HG03060 (cell line): Measurements from ENCODE around the gene NGEF.

ENCODE experiments used
- ATAC-seq: cut with Tn5 transposase; IDR thresholded peaks from one replicate; pipeline ENCODE4 v1.9.1; 2021; ENCODE audit warnings: low read depth, moderate number of reproducible peaks; ENCODE audit not compliant: unreplicated experiment

The NGEF gene

DNA sequence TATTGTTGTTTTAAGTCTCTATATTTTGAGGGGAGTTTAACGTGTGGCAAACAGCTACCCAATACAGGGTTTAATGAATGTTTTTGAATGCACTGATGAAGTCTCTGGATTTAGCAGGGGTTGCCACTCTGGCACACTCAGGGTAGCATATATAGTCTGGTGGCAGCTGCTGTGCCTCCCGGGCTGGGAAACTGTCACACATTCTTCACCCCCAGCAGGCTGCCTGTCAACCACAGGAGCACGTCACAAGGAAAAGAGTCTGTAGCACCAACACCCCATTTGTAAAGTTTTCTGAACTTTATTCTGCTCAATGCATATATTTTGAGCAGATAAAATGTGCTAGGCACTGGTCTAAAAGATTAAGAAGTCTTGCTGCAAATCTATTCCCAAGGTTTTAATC lies 39.3 kb downstream of the NGEF start:
- ATAC-seq = no peak

DNA sequence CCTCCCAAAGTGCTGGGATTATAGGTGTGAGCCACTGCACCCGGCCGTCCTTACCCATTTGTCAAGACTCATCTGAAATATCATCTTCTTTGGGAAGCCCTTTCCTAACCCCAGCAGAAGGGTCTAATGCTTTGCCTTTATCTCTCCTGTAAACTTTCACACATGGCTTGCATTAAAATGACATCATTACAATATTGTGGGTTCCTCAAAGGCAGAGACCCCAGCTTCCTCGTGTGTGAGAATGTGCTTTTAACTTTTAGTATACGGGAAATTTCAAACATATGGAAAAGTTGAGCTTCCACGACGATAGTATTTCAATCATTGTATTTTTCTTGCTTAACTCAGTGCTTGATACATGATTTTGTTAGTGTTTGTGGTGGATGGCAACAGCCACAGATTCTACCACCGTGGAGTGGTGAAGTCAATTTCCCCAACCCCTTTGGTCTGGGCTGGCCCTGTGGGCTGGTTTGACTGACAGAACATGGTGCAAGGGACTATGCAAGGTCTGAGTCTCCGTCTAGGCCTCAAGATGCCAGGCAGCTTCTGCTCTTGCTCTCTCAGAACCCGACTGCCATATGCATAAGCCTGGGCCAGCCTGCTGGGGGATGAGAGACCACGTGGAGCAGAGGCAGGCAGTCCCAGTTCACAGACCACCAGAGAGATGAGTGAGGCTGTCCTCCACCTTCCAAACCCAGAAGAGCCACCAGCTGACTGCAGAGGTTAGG lies 39.9 kb downstream of the NGEF start:
- no peak for ATAC-seq

DNA sequence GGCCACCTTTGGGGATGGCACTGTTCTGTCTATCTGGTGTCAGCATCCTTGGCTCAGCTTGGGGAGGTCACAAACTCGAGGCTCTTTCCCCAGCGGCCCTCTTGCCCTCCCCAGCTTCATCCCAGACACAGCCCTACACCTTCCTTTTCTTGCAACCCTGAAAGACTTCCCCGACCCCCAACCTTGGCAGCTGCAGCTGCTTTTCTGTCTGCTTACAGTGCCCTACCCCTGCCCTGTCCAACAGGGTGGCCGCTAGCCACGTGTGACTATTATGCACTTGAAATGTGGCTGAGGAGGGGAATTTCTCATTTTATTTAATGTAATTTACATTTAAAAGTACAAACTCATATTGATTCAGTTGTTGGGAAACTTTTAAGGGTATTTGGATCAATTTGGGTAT lies 41.3 kb downstream of the NGEF start:
- no peak for ATAC-seq

DNA sequence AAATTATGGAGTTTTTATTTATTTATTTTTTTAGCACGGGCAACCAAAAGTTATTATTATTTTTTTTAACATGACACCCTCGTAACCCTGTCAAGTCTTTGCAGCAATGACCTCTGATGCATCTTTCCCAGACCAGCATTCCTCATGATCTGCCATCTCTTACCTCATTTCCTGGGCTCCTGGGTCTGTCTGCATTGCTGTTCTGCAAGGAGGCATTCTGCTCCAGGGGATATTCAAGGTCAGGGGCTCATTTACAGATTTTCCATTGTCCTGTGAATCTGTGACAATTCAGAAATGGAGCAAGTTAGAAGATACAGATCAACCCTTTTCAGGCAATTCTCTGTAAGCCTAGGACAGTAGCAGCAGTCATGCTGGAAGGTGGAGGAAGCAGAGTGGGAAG lies 43.0 kb downstream of the NGEF start:
- no peak for ATAC-seq

DNA sequence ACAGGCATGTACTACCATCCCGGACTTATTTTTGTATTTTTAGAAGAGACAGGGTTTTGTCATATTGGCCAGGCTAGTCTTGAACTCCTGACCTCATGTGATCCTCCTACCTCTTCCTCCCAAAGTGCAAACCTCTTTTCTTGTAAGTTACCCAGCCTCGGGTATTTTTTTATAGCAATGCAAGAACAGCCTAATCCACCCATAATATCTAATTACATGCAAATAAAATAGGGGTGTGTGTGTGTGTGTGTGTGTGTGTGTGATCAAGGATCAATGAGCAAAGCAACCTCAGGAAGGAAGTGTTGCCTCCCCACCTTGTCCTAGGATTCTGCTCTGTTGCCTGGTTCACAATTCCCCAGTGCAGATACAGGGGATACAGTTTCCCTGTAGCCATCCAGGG lies 45.6 kb downstream of the NGEF start:
- no peak for ATAC-seq

DNA sequence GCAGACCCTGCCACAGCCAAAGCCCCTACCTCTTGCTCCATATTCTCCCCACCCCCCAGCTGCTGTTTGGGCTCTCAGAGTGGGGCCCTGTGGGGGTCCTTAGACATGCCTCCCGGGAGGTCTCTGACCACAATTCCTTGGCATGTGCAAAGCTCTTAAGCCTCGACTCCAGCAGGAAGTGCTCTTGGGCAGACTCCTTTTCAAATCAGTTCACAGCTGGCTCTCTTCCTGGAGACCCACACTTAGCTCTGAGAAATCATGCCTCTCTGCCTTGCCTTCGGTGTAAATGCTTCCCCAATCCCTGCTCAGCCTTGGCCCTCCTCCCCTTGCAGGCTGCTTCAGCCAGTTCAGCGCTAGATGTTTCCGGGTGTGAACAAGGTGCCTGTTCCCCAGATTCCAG lies 46.9 kb downstream of the NGEF start:
- no peak for ATAC-seq

DNA sequence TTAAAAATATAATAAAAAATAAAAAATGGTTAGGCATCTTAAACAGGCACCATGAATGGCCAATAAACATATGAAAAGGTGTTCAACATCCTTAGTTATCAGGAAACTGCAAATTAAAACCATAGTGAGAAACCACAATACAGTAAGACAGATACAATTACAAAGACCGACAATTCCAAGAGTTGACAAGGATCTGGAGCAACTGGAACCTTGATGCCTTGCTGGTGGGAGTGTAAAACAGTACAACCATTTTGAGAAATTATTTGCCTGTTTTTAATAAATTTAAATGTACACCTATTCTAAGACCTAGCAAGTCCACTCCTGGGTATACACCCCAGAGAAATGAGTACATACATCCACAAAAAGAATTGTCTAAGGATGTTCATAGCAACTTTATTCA lies 49.1 kb downstream of the NGEF start:
- ATAC-seq = no peak

DNA sequence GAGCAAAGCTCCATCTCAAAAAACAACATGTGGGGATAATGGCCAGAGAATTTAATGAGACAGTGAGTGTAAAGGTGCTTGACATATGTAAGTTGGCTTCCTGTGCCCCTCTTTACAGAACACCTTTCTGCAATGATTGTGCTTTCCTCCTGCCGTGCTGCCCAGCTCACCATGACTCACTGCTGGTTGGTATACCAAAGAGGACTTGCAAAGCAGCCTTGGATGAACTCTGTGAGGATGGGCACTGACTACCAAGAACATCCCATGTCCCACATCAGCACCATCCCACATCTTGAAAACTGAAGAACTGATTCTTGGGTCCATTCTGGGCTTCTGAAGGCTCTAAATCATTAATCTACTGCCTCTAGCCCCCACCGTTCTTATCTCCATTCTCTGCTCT lies 52.2 kb downstream of the NGEF start:
- ATAC-seq = no peak

DNA sequence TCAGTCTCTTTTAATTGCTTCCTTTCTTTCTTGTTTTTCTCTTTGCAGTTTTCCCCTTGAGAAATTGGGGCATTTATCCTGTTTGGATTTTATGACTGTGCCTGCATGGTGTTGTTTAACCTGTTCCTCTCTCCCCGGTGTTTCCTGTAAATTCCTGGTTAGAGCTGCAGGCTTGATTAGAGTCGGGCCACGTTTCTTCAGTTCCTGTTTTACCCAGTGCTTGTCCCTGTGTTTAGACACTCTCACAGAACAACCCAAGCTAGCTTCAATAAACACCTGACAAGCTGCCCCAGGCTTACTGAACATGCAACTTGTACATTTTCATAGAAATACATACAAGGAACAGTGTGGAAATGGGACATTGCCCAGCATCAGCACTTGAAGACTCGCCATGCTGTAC lies 53.9 kb downstream of the NGEF start:
- no peak for ATAC-seq

DNA sequence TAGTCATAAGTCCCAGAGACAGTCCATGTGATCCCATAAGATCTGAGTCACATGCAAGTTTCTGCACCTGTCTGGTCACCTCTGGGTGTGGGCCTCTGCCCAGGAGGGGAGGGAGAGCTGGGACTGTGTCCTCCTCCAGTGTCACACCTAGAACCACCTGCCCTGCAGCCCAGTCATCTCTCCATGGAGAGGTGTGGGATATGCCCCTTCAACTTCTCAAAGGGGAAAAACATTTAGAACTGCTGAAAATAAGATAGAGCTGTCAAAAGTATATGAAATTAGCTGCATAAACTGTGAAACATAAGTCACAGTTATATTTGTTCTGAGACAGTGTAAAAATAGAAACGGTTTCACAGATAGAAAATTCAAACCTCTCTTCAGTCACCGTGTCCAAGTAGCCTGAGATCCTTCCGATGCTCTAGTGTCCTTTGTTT lies 55.4 kb downstream of the NGEF start:
- ATAC-seq = no peak

DNA sequence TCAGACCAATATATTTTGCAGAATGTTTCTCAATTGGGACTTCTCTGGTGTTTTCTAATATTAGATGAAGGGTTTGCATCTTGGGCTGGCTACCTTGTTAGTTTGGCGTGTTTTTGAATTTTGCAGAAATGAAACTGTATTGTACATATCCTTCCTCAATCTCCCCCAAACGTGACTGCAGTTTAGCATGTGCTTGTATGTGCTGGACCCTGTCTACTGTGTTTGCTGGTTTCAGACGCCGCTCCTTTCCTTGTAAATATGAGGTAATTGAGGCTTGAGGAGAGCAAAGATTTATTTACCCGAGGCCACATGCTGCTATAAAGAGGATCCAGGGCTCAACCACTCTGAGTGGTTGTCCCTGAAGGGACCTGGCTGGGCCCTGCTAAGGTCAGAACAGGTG lies 57.2 kb downstream of the NGEF start:
- no peak for ATAC-seq

DNA sequence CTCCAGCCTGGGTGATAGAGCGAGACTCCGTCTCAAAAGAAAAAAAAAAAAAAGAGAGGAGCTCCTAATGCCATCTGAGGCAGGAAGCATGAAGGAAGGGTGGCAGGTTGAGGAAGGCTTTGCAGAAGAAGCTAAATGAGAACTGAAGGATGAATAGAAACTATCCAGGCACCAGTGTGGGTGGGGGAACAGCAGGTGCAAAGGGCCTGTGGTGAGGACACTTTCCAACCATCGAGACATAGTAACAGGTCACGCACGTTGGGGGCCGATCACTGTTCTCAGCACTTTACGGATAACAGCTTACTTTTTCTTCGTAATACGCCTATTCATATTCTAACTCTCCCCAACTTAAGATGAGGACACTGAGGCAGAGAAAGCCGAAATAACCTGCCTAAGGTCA lies 58.4 kb downstream of the NGEF start:
- no peak for ATAC-seq

DNA sequence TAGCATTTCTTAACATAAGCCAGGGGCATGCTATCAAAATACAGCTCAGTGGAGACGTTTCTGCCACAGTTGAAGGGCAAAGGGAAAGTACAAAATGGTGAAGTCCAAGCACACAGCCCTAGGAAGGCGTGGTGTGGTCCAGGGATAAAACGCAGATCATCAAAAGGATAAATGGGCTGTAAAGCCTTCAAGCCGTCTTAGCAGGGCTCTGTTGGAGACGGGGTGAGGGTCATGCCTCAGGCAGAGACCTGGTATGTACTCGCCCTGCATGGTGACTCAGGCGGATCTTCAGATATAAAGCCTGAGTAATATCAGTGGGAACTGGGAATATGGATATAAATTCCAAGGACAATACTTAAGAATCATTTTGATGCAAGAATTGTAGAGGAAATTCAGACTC lies 61.2 kb downstream of the NGEF start:
- no peak for ATAC-seq

DNA sequence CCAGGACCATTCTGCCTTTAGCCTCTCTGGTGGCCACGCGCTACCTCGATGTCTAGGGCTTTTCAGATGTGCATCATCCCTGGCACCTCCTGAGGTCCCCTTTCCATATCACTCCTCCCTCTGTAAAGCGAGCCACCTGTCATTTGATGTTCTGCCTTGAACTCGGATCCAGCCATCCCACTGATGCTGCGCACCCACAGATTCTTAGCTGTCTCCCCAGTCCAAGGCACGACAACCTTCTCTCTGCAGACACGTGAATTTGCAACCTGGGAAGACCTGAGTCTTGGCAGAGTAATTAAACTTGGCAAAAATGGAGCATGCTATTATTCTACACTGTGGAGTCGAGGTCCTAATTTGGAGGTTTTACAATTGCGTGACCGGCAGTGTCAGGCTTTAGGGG lies 61.9 kb downstream of the NGEF start:
- no peak for ATAC-seq

DNA sequence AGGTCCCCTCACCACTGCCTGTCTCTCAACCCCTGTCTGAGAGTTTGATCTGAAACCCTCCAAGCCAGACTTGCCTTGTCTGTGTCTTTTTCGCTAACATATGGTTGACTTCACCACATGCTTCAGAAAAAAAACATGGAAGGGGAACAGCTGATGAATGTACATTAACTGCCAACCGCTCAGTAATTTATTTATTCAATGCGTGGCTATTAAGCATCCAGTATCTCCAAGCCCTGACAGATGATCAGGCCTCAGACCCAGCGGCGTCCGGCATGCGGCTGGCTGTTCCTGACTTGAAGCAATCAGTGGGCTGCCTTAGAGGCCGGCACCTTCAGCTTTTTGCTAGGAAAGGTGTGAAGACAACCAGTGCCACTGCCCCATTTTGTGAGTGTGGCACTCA lies 62.3 kb downstream of the NGEF start:
- no peak for ATAC-seq

DNA sequence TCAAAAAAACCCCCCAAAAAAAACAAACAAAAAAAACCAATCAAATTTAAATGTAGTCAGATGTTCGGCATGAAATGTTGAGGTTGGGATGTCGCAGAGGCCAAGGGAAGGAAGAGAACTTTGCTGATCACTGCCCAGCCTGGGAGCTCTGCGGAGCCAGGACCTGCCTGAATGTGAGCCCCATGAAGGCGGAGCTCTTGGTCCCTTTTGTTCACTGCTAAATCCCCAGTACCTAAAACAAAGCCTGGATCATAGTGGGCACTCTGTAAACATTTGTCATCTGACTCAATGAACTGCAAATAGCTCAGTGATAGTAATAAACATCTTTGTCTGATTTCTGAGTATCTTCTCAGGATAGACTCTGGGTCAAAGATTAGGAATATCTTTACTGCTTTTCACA lies 64.0 kb downstream of the NGEF start:
- no peak for ATAC-seq

DNA sequence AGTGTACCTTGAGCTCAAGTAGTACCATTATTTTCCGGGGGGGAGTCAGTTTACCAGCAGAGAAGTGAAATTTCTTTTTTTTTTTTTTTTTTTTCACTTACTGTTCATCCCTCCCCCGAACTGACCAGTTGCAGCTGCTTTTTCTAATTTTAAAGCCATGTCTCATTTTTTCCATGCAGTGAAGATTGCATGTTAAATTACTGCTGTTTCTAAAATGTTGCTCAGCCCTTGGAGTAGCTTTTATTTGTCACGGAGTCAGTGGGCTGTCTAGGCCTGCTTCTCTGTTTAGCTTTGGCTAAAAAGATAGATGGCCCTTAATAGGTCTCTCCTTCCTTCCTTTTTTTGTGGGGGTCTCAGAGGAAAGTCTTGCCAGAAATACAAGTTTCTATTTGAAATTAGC lies 70.2 kb downstream of the NGEF start:
- ATAC-seq = no peak

DNA sequence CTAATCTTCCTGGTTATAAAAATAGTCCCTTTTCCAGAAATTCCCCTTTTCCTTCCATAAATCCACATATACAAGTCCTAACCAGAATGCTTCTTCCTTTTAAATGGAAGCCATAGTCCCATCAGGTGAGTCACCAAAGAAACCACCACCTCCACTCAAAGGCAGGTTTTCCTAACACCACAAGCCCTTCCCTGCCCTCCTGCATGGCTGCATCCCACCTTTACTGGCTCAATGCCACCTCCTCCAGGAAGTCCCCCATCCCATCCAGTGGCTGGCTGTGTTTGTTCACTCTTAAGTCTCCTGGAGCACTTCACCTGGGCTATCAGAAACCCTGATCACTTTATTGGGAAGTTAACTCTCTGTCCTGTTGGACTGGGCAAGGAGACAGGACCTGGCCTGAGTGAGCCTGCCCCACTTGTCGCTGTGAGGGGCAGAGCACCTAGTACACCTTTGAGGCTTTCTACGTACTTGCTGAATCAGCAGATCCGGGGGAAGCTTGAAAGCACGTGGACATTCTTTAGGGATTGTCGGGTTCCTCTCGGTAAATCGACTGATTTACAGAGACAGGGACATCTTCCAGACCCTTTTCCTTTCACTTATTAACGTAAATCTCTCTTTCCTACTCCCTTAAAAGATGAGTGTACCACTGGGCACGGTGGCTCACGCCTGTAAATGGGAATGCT lies 71.0 kb downstream of the NGEF start:
- ATAC-seq = no peak

DNA sequence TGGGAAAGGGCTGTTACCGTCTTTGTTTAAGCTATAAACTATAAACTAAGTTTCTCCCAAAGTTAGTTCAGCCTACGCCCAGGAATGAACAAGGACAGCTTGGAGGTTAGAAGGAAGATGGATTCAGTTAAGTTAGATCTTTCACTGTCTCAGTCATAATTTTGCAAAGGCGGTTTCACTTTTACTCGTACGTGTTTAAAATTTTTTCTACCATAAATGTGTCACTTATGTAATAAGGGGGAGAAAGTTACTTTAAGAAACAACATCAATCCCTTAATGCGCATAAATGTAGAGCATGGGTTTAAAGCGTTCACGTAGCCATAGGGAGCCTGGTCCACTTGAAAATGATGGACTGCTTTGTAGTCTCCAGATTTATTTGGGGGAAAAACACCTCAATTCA lies 71.7 kb downstream of the NGEF start:
- ATAC-seq = no peak

DNA sequence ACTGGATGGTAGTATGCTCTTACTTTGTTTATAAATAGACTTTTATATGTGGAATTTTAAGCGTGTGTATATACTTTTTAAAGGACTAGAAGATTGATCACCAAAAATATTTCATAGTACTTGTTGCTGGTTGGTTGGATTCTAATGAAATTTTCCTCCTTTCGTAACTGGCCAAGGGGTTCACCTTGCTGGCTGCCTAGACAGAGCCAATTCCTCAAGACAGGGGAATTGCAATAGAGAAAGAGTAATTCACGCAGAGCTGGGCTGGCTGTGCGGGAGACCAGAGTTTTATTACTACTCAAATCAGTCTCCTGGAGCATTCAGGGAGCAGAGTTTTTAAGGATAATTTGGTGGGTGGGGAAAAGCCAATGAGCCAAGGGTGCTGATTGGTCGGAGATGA lies 72.3 kb downstream of the NGEF start:
- ATAC-seq = no peak

DNA sequence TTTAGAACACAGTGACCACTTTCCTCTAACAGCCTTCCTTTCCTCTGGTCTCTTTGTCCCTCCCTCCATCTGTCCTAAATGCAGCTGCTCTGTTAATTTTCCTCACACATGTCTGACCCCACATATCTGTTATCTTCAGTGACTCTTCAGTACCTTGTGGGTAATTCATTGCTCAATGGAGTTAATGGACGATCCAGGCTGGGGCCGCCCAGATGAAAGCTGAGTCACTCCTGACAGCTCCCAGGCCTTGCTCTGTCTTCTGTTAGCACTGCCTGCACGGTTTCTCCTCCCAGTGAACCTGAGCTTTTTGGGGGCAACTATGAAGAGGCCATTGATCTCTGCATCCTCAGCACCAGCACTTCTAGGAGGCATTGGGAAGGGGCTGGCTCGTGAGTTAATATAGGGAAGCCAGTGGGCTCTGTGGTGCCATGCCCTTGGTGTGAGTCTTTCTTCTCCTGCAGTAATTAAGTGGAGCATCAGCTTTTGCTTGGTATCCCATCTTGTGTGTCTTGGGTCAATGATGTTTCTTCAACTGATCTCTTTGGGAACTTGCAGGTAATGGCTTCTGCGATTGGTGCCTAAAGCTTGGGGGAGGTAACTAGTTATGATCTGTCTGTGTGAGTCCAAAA lies 75.7 kb downstream of the NGEF start:
- no peak for ATAC-seq

DNA sequence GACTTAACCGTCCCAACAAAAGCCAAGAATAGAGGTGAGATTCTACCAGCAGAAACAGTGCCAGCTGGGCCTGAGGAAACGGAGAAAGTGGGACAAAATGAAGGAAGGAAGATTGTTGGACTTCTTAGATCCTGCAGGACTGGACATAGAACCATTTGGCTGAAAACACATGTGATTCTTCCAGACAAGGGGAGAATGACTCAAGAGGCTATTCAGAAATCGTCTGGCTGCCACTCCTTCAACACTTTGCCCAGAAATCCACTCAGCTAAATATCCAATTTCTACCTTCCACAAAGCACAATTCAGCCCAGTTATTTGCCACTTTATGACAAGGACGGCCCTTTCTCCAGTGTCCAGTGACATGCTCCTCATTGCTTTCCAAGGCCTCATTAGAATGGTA lies 81.4 kb downstream of the NGEF start:
- no peak for ATAC-seq
